ENCODE results near the gene TREML4.

The TREML4 gene

GRCh38 chr6:41255638-41256246 lies 27.6 kb downstream of the TREML4 start:
- Histone ChIP-seq H3K4me1 (ENCODE audit: insufficient read depth, insufficient read length) (no peaks in the 10 kb centered on the region), H3K36me3 (ENCODE audit: insufficient read depth, insufficient read length, low read length) (no peaks in the 10 kb centered on the region), H3K9ac (ENCODE audit: insufficient read length, low read depth) (no peak overlapping the region), H3K27me3 (ENCODE audit: insufficient read depth, insufficient read length) (no peaks in the 10 kb centered on the region), H3K9me3 (ENCODE audit: insufficient read depth, low read length) (peaks cover 9% of the 10 kb centered on the region; the same call in 1 of the 2 replicates), H3K4me3 (ENCODE audit: insufficient read length, low read depth) (no peak overlapping the region)
- TF ChIP-seq ZNF274 (IDR thresholded peaks at IDR 0.05; ENCODE audit: low read depth, low read length), result no peak
- no peak for TF ChIP-seq SUZ12 (IDR thresholded peaks at IDR 0.05; ENCODE audit: extremely low read depth, insufficient read depth, insufficient read length)
- TF ChIP-seq YY1 (IDR thresholded peaks at IDR 0.05; ENCODE audit: insufficient read depth, insufficient read length), result no peak
- no peak for DNase-seq (ENCODE audit: low read depth, low spot score)

GRCh38 chr6:41256383-41256782 lies 28.2 kb downstream of the TREML4 start:
- Histone ChIP-seq H3K9ac (ENCODE audit: insufficient read length, low read depth) (no peak overlapping the region), H3K4me1 (ENCODE audit: insufficient read depth, insufficient read length) (no peaks in the 10 kb centered on the region), H3K36me3 (ENCODE audit: insufficient read depth, insufficient read length, low read length) (no peaks in the 10 kb centered on the region), H3K27me3 (ENCODE audit: insufficient read depth, insufficient read length) (no peaks in the 10 kb centered on the region), H3K4me3 (ENCODE audit: insufficient read length, low read depth) (no peak overlapping the region), H3K9me3 (ENCODE audit: insufficient read depth, low read length) (peaks cover 9% of the 10 kb centered on the region; the same call in 1 of the 2 replicates)
- no peak for TF ChIP-seq SUZ12 (IDR thresholded peaks at IDR 0.05; ENCODE audit: extremely low read depth, insufficient read depth, insufficient read length)
- TF ChIP-seq YY1 (IDR thresholded peaks at IDR 0.05; ENCODE audit: insufficient read depth, insufficient read length), result no peak
- TF ChIP-seq ZNF274 (IDR thresholded peaks at IDR 0.05; ENCODE audit: low read depth, low read length), result no peak
- no peak for DNase-seq (ENCODE audit: low read depth, low spot score)

- H3K27me3 ChIP-seq (ENCODE audit: insufficient read depth, insufficient read length), result no peaks in the 10 kb centered on the region
- TF ChIP-seq SUZ12 (IDR thresholded peaks at IDR 0.05; ENCODE audit: extremely low read depth, insufficient read depth, insufficient read length) (no peak), YY1 (IDR thresholded peaks at IDR 0.05; ENCODE audit: insufficient read depth, insufficient read length) (no peak), ZNF274 (IDR thresholded peaks at IDR 0.05; ENCODE audit: low read depth, low read length) (no peak)
- no peak overlapping the region for H3K9ac ChIP-seq (ENCODE audit: insufficient read length, low read depth)
- no peaks in the 10 kb centered on the region for H3K4me1 ChIP-seq (ENCODE audit: insufficient read depth, insufficient read length)
- H3K9me3 ChIP-seq (ENCODE audit: insufficient read depth, low read length), result peaks cover 9% of the 10 kb centered on the region; the same call in 1 of the 2 replicates
- DNase-seq (ENCODE audit: low read depth, low spot score), result no peak
- H3K36me3 ChIP-seq (ENCODE audit: insufficient read depth, insufficient read length, low read length), result no peaks in the 10 kb centered on the region
- H3K4me3 ChIP-seq (ENCODE audit: insufficient read length, low read depth), result no peak overlapping the region
Measured at GRCh38 chr6:41257369-41258195, 29.4 kb downstream of the TREML4 start.

DNA sequence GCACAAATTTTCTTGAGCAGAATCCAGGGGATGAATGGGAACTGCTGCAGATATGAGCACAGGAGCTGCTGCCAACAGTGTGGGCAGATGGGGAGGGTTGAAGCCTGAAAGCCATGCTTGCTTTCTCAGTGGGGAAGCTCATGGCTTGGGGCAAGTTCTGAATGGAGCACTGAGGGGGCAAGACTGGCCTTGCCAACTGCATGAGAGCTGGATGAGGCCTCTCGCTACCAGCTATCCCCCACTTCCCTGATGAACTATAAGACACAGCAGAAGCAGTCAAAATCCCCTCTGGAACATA lies 30.0 kb downstream of the TREML4 start:
- Histone ChIP-seq H3K4me1 (ENCODE audit: insufficient read depth, insufficient read length) (no peaks in the 10 kb centered on the region), H3K9ac (ENCODE audit: insufficient read length, low read depth) (no peak overlapping the region), H3K9me3 (ENCODE audit: insufficient read depth, low read length) (peaks cover 12% of the 10 kb centered on the region), H3K36me3 (ENCODE audit: insufficient read depth, insufficient read length, low read length) (no peaks in the 10 kb centered on the region), H3K4me3 (ENCODE audit: insufficient read length, low read depth) (no peak overlapping the region), H3K27me3 (ENCODE audit: insufficient read depth, insufficient read length) (no peaks in the 10 kb centered on the region)
- DNase-seq (ENCODE audit: low read depth, low spot score), result no peak
- TF ChIP-seq YY1 (IDR thresholded peaks at IDR 0.05; ENCODE audit: insufficient read depth, insufficient read length) (no peak), SUZ12 (IDR thresholded peaks at IDR 0.05; ENCODE audit: extremely low read depth, insufficient read depth, insufficient read length) (no peak), ZNF274 (IDR thresholded peaks at IDR 0.05; ENCODE audit: low read depth, low read length) (no peak)

DNA sequence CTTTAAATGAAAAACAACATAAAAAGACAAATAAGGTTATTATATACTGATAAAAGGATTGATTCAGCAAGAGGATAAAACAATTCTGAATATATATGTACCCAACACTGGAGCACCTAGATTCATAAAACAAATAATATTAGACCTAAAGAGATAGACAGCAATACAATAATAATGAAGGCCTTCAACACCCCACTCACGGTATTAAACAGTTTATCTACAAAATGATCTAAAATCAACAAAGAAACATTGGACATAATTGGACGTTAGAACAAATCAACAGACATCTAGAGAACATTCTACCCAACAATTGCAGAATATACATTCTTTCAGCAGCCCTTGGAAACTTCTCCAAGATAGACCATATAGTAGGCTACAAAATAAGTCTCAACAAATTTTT lies 34.3 kb downstream of the TREML4 start:
- Histone ChIP-seq H3K27me3 (ENCODE audit: insufficient read depth, insufficient read length) (no peaks in the 10 kb centered on the region), H3K4me1 (ENCODE audit: insufficient read depth, insufficient read length) (no peaks in the 10 kb centered on the region), H3K4me3 (ENCODE audit: insufficient read length, low read depth) (no peak overlapping the region), H3K9ac (ENCODE audit: insufficient read length, low read depth) (no peak overlapping the region), H3K36me3 (ENCODE audit: insufficient read depth, insufficient read length, low read length) (no peaks in the 10 kb centered on the region), H3K9me3 (ENCODE audit: insufficient read depth, low read length) (peaks cover 21% of the 10 kb centered on the region)
- no peak for TF ChIP-seq YY1 (IDR thresholded peaks at IDR 0.05; ENCODE audit: insufficient read depth, insufficient read length)
- TF ChIP-seq SUZ12 (IDR thresholded peaks at IDR 0.05; ENCODE audit: extremely low read depth, insufficient read depth, insufficient read length), result no peak
- TF ChIP-seq ZNF274 (IDR thresholded peaks at IDR 0.05; ENCODE audit: low read depth, low read length), result no peak
- no peak for DNase-seq (ENCODE audit: low read depth, low spot score)

- Histone ChIP-seq H3K9ac (ENCODE audit: insufficient read length, low read depth) (no peak overlapping the region), H3K4me3 (ENCODE audit: insufficient read length, low read depth) (no peak overlapping the region), H3K27me3 (ENCODE audit: insufficient read depth, insufficient read length) (no peaks in the 10 kb centered on the region), H3K36me3 (ENCODE audit: insufficient read depth, insufficient read length, low read length) (no peaks in the 10 kb centered on the region), H3K4me1 (ENCODE audit: insufficient read depth, insufficient read length) (no peaks in the 10 kb centered on the region), H3K9me3 (ENCODE audit: insufficient read depth, low read length) (peaks cover 17% of the 10 kb centered on the region)
- DNase-seq (ENCODE audit: low read depth, low spot score), result no peak
- TF ChIP-seq ZNF274 (IDR thresholded peaks at IDR 0.05; ENCODE audit: low read depth, low read length), result no peak
- no peak for TF ChIP-seq YY1 (IDR thresholded peaks at IDR 0.05; ENCODE audit: insufficient read depth, insufficient read length)
Measured at GRCh38 chr6:41263267-41263666, 35.1 kb downstream of the TREML4 start.

DNA sequence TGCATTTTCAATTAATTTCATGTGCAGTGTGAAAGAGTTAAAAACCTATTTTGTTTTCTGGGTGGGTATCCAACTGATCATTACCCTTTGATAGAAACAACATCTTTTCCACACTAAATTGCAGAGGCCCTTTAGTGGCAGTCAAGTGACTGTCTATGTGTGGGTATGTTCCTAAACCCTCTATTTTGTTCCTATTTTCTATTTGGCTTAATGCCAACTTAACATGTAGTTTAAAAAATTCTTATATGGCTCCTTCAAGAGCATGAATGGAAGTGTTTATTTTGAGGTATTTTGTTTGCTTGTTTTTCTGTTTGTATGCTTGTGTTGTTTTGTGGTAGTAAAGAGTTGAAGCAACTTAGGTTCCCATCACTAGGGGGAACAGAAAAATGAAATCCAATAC lies 38.4 kb downstream of the TREML4 start:
- no peaks in the 10 kb centered on the region for H3K27me3 ChIP-seq (ENCODE audit: insufficient read depth, insufficient read length)
- TF ChIP-seq SUZ12 (IDR thresholded peaks at IDR 0.05; ENCODE audit: extremely low read depth, insufficient read depth, insufficient read length) (no peak), YY1 (IDR thresholded peaks at IDR 0.05; ENCODE audit: insufficient read depth, insufficient read length) (no peak), ZNF274 (IDR thresholded peaks at IDR 0.05; ENCODE audit: low read depth, low read length) (no peak)

More for the DNA sequence above, 38.4 kb downstream of the TREML4 start:
- DNase-seq (ENCODE audit: low read depth, low spot score), result no peak
- H3K36me3 ChIP-seq (ENCODE audit: insufficient read depth, insufficient read length, low read length), result no peaks in the 10 kb centered on the region
- H3K9me3 ChIP-seq (ENCODE audit: insufficient read depth, low read length), result peaks cover 12% of the 10 kb centered on the region
- no peak overlapping the region for H3K9ac ChIP-seq (ENCODE audit: insufficient read length, low read depth)
- H3K4me3 ChIP-seq (ENCODE audit: insufficient read length, low read depth), result no peak overlapping the region
- H3K4me1 ChIP-seq (ENCODE audit: insufficient read depth, insufficient read length), result no peaks in the 10 kb centered on the region
